Fibroblast of pulmonary artery (primary cell): ENCODE results near the gene STRADA.

ENCODE experiments used
- DNase-seq: peaks from one replicate; pipeline ENCODE4 v3.0.0-alpha.2; 2010; ENCODE audit warnings: low read depth
- H3K4me3 ChIP-seq: replicated peaks from 2 replicates; pipeline ENCODE4 v1.5.1; 2011; ENCODE audit warnings: low read depth, mild to moderate bottlenecking, control low read depth, low read length, moderate library complexity
- TF ChIP-seq, protein P1 (sequence below): IDR thresholded peaks from 2 replicates; pipeline ENCODE4 v1.5.1; 2011; ENCODE audit warnings: mild to moderate bottlenecking, control low read depth, low read length, inconsistent platforms; ENCODE audit errors: missing control alignments

The STRADA gene

DNA sequence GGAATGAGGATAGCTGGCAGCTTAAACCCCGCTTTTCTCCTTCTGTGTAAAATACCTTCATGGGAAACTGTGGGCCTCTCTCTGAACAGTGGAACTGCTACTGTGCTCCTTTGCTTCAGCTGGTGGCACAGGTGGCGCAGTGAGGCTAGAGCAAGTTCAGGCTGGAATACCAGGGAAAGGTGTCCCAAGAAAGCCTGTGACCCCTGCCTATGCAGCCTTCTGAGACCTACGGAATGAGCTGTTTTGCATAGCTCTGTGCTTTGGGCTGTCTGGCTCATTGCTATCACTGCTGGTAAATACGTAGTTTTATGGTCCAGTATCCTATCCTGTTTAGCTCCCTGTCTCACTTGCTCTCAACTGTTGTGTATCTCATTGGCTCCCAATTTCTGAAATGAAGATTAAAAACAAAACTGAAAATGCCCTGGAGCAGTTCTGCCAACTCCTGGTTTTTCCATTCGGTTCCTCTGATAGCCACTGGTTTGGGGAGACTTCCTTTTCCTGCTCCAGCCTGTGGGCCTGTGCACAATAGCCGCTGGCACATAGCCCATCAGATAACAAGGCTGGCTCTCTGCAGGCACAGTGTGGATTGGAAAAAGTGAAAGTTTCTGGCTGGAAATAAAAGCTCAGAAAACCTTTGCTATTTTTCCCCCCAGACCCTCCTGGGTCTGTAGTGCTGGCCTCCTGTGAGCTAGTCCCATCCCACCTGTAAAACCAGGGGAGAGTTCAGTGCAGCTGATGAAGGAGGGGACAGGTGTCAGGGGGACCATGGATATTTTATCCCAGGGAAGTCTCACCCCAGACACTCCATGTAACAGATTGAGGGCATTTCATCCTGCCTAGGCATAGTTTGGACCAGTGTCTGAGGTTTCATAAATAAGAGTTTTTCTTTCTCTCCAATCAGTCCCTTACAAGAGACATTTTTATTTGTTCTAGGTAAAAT lies 65.7 kb downstream of the STRADA start:
- peak; percentile 94 for DNase-seq
- TF ChIP-seq, protein P1, sequence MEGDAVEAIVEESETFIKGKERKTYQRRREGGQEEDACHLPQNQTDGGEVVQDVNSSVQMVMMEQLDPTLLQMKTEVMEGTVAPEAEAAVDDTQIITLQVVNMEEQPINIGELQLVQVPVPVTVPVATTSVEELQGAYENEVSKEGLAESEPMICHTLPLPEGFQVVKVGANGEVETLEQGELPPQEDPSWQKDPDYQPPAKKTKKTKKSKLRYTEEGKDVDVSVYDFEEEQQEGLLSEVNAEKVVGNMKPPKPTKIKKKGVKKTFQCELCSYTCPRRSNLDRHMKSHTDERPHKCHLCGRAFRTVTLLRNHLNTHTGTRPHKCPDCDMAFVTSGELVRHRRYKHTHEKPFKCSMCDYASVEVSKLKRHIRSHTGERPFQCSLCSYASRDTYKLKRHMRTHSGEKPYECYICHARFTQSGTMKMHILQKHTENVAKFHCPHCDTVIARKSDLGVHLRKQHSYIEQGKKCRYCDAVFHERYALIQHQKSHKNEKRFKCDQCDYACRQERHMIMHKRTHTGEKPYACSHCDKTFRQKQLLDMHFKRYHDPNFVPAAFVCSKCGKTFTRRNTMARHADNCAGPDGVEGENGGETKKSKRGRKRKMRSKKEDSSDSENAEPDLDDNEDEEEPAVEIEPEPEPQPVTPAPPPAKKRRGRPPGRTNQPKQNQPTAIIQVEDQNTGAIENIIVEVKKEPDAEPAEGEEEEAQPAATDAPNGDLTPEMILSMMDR = no peak
- H3K4me3 ChIP-seq = peak overlapping the region; percentile 36

DNA sequence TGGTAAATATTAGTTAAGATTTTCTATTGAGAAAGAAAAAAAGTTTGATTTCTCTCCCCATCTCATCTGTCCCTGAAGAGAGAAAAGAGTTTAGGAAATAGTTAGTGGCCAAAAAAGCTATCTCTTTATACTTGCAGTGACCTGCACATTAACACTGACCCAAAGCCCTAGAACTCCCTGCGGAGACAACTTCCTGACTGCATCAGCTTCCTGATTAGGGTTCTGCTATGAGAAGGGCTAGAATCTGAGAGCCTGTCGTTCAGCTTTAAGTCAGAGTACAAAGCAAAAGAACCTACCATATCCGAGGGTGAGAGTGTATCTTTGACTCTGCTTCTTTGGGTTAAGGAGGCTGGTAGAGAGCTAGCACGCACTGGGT lies 66.4 kb downstream of the STRADA start:
- peak; percentile 36 for DNase-seq
- peak overlapping the region; percentile 36 for H3K4me3 ChIP-seq
- TF ChIP-seq, protein P1 = no peak

DNA sequence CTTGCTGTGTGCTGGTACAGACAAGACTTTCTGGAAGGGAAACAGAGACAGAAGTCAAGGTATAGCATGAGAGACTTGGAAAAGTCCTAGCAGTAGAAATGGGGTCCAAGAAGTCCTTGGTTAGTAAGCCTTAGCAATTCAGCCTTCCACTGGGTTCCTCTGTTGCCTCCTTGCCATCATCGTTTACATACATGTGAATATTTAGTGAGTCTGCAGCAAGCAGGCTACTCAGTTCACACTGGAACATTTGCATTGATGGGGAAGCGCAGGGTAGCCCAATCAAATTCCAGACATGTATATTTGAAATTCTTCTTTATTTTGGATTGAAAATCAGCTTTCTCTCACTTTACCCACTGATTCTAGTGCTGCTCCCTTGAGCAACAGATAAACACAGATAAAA lies 68.7 kb downstream of the STRADA start:
- no peak overlapping the region for H3K4me3 ChIP-seq
- DNase-seq = no peak
- TF ChIP-seq, protein P1 = no peak

DNA sequence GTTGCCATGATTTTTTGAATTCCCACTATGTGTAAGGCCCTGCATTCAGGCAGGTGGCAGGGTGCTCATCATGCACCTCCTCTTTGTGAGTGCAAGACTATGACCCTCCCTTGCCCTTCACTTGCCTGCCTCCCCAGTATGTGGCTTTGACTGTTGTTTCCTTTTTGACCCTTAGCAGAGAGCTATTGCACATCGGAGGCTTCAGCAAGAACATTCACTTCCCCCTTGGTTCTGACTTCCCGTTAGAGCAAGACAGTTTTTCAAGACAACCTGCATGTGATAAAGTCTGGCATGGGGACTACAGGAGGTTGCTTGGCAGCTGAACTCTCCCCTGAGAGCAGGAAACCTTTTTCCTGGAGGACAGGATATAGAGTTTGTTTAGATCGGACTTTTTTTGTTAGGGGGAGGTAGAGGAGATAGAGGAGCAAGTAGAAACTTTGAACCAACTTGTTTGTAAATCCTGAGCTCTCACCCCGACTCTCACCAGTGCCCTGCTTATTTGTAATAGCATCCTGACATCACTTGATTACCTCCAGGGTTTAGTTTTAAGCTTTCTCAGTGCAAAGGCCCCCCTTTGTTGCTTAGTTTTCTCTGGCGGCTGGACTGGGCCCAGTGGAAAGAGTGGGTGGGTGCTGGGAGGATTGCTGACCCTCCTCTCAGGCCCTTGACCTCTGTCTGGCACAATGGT lies 75.9 kb downstream of the STRADA start:
- peak; percentile 41 for DNase-seq
- no peak overlapping the region for H3K4me3 ChIP-seq
- TF ChIP-seq, protein P1 = no peak

DNA sequence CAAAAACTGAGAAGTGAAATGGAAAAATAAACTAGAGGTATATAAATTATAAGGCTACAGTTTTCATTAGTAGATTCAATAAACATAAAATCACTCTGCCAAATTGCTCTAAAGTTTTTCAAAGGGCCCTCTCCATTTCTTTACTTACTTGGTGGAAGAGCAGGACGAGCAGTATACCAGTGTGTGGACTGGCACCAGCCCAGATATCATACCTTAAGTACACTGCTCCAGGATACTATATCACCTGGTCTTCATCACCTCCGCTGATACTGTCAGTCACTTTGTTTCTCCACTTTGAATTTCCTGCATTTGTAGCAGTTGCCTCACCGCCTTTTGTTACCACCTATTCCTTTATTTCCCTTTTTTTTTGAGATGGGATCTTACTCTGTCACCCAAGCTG lies 81.7 kb downstream of the STRADA start:
- no peak for DNase-seq
- TF ChIP-seq, protein P1 = no peak
- H3K4me3 ChIP-seq = no peak overlapping the region

DNA sequence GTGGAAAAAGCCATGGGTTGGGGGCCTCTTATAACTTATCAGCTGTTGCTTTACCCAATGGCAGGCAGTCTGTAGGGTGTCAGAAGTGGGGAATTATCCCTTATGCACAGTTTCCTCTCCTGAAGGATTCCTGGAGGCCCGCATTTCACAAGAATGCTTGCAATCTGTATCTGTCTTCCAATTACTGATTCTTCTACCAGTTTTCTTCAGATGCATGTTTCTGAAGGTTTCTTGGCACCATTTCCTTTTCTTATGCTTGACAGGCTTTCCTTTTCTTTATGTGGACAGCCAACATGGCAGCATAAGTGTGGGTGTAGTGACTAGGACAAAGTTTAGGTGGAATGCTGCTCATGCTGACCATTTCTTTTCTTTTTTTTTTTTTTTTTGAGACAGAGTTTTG lies 83.2 kb downstream of the STRADA start:
- peak; percentile 17 for DNase-seq
- TF ChIP-seq, protein P1 = no peak
- H3K4me3 ChIP-seq = no peak overlapping the region
